NCI-H526 (cell line): ENCODE results near the gene CCS.
A peak's percentile ranks its signal among the peaks of the same experiment; 100 is the strongest.
"Not testable (repeated sequence)": the region's sequence is repeated elsewhere in the genome, so short reads cannot be mapped to it uniquely, and the experiment has no call there.

ENCODE experiments used
- DNase-seq, 2 experiments: peaks; one replicate each; lab custom pipeline; 2025; lab: John Stamatoyannopoulos, UW

The CCS gene

GRCh38 chr11:66591175-66591574 lies 1.8 kb upstream of the CCS start:
- no peak for DNase-seq

- DNase-seq: no peak
These were observed 284 bp downstream of the CCS start for GRCh38 chr11:66593303-66593635.

- DNase-seq: no peak
These were observed 665 bp downstream of the CCS start for GRCh38 chr11:66593650-66594049.

GRCh38 chr11:66595245-66595904 lies 2.4 kb downstream of the CCS start:
- DNase-seq: no peak

GRCh38 chr11:66598993-66599392 lies 6.0 kb downstream of the CCS start:
- DNase-seq: no peak

- no peak for DNase-seq
These were observed 7.2 kb downstream of the CCS start for GRCh38 chr11:66600219-66600618.

GRCh38 chr11:66600631-66601233 lies 7.7 kb downstream of the CCS start:
- no peak for DNase-seq

GRCh38 chr11:66603072-66603471 lies 10.1 kb downstream of the CCS start:
- no peak for DNase-seq

- DNase-seq: no peak
These were observed 11.2 kb downstream of the CCS start for GRCh38 chr11:66604155-66604554.

GRCh38 chr11:66606608-66607007 lies 13.6 kb downstream of the CCS start:
- DNase-seq: not testable (repeated sequence)

- no peak for DNase-seq
These were observed 14.3 kb downstream of the CCS start for GRCh38 chr11:66607126-66607834.

GRCh38 chr11:66609721-66610617 lies 17.0 kb downstream of the CCS start:
- no peak for DNase-seq

- DNase-seq: no peak
These were observed 19.5 kb downstream of the CCS start for GRCh38 chr11:66612458-66612857.

- DNase-seq: no peak
These were observed 21.1 kb downstream of the CCS start for GRCh38 chr11:66614073-66614472.

- DNase-seq: peak; percentile 99 to 100
These were observed 23.6 kb downstream of the CCS start, which contains the start of gene RBM14 for GRCh38 chr11:66616379-66617154. TSS of gene RBM14 (plus strand) at chr11:66616630. CDS start at chr11:66616721, 91 bp downstream.

- peak; percentile 55 to 87 for DNase-seq
These were observed 24.3 kb downstream of the CCS start for GRCh38 chr11:66617155-66617834.

- no peak for DNase-seq
These were observed 26.1 kb downstream of the CCS start for GRCh38 chr11:66619080-66619554.

GRCh38 chr11:66624450-66624849 lies 31.5 kb downstream of the CCS start:
- no peak for DNase-seq

GRCh38 chr11:66625041-66625751 lies 32.2 kb downstream of the CCS start:
- no peak for DNase-seq

- DNase-seq: no peak
These were observed 32.8 kb downstream of the CCS start for GRCh38 chr11:66625752-66626149.
